Jurkat, Clone E6-1 (cell line): ENCODE data around the gene TP73.

ENCODE experiments used
- DNase-seq: peaks from one replicate; pipeline ENCODE4 v3.0.0-alpha.2; 2011; ENCODE audit warnings: low read depth, low spot score
- H3K4me3 ChIP-seq: 2 replicates; pipeline ENCODE4 v1.5.1; 2011; ENCODE audit warnings: mild to moderate bottlenecking, low read length, control low read depth, moderate library complexity

Gene TP73

DNA sequence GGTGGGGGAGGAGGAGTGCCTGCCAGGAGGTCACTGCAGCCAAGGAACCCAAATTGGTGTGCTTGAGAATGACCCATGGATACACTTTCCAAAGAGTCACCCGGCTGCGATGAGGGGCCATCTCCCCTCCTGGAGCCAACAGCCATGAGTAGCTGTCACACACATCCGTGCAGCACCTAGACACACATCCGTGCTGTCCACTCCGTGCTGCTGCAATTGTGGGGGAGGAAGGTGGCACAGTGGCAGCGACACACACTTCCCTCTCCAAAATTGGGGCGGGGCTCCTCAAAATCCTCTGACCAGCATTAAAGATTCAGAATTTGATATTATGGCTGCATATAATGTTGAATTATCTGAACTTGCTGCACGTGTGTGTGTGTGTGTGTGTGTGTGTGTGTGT, 15.8 kb downstream of the TP73 start:
- no peak overlapping the region for H3K4me3 ChIP-seq
- DNase-seq: no peak

- DNase-seq: no peak
- no peak overlapping the region for H3K4me3 ChIP-seq
These were observed 16.4 kb downstream of the TP73 start for GRCh38 chr1:3668585-3669300.

- H3K4me3 ChIP-seq: no peak overlapping the region
- DNase-seq: no peak
These were observed 17.1 kb downstream of the TP73 start for GRCh38 chr1:3669421-3669821.

DNA sequence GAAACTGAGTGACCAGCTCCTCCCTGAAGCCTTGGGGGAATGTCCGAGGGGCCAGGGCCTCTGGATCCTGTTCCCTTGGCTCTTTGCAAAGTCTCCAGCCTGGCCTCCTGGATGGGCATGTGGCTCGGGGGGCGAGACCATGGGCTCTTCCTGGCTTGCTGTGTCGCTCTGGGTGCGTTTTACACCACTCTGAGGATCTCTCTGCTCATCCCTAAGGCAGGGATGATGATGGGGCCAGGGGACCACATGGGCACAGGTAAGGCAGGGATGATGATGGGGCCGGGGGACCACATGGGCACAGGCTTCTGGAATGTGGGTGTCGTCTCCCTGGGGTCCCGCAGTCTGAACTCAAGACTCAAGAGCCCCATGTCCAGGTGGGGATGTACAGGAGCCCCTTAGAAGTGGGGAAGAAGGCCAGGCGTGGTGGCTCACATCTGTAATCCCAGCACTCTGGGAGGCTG, 17.7 kb downstream of the TP73 start:
- DNase-seq: no peak

GRCh38 chr1:3670823-3671265, 18.5 kb downstream of the TP73 start:
- no peak for DNase-seq
- no peak overlapping the region for H3K4me3 ChIP-seq

More for the DNA sequence above, 17.7 kb downstream of the TP73 start:
- no peak overlapping the region for H3K4me3 ChIP-seq

- no peak overlapping the region for H3K4me3 ChIP-seq
- no peak for DNase-seq
These were observed 19.3 kb downstream of the TP73 start for GRCh38 chr1:3671371-3672180.

DNA sequence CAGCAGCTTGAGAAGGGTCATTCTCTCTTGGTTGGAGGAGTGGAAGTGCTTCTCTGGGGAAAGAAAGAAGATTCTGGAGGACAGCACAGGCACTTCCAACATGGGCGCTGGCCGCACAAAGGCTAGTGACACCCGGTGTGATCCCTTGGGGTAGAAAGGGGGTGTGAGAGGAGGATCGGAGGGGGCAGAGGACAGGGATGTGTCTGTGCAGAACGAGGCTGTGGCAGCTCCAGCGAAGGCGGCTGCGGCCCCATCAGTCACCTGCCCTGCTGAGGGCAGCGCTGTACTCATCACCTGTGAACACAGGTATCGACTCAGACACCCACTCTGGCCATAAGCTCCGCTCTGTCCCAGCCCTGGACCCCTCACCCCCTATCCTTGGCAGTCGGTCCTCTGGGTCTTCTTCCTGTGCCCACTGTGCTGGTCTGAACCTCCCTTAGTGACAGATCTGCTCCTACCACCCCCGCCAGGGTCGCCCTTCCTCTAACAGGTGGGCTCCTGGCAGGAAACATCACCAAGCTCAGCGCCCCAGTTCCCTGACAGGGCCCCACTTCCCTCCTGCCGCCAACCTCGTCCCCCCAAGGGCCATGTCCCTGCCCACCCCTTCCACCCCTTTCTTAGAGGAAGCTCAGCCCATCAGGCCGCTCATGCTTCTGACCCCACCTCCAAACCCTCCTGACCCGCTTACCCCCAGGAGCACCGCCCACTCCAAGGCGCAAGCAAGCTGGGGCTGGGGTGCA, 20.1 kb downstream of the TP73 start:
- DNase-seq: no peak
- H3K4me3 ChIP-seq: no peak overlapping the region

DNA sequence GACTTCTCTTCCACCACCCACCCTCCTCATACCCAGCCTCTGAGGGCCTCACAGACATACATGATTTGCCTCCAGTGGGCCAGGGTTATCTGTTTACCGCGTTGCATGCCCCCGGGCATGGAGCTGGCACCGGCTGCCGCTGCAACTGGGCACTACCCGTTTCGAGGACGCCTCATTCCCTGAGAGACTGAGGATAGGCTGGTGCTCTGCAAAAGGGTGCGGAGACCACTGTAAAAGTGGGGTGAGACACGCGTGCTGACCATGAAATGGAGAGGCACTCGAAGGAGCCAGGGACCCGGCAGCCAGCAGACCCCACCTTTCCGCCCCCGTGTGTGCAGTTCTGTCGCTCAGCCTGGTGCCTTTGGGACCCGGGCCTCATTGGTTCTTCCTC, 20.6 kb downstream of the TP73 start:
- no peak for DNase-seq
- H3K4me3 ChIP-seq: no peak overlapping the region

DNA sequence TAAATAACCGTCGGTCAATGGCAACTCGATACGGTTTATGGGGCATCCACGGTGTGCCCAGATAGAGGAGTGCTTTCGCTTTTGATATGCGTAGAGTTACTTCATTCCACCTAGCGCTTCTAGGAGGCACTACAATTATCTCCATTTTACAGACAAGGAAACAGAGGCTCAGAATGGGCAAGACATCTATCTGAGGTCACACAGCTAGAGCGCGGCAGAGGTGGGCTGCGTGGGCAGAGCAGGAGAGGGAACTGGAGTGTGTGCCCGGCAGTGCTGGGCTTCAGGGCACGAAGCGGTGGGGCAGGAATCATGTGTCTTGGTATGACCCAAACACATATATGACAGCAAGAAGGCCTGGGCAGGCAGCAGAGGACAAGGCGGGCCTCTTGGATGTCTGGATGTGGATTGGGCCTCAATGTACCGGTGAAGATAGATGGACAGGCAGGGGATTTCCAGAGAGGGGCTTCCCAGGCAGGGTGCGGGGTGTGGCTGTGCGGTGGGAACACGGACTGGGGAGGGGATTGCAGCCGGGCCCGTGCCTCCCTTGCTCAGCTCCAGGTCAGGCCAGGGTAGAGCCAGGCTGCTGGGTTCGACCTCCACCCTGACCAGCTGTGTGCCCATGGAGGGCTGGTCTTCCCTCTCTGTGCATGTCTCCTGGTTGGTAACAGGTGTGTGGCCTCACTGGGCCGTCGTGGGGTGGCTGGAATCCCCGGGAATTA, 21.2 kb downstream of the TP73 start:
- H3K4me3 ChIP-seq: no peak overlapping the region
- no peak for DNase-seq

DNA sequence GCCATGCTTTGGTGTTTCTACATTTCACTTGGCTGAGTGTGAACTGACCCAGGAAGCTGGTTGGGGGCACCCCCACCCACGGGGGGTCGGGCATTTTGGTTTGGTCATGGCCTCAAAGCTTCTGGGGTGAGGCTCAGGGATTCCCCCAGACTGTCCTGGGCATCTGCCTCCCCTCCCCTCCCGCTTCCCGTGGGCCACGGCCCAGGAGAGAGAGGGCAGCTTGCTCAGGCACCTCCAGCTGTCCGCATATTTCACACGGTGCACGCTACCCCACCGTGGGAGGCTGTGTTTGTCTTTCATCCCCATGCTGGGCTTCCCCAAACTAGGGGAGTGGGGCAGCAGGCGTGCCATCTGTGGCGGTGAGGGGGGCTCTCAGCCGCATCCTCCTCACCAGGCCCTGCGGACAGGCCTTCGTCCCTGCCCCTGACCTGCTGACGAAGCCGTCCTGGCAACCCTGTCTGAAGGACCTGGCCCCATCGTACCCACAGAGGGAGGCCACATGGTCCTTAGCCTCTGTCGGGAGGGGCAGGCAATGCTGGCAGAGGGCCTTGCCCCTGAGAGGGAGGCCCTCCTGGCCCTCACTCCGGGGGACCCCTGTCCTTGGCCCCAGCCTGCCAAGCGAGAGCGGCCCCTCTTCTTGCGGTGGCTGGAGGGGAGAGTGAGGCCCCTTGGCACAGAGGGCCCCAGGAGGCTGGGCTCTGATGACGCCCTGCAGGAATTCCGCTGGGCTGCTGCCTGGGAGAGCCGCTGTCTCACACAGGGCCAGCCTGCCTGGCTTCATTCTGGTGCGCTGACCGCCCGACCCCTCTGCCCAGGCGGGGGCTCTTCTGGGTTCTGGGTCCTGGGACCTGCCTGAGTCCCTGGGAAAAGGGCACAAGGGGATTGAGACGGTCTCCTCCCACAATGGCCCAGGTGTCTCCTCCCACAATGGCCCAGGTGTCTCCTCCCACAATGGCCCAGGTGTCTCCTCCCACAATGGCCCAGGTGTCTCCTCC, 22.1 kb downstream of the TP73 start:
- no peak overlapping the region for H3K4me3 ChIP-seq
- no peak for DNase-seq

DNA sequence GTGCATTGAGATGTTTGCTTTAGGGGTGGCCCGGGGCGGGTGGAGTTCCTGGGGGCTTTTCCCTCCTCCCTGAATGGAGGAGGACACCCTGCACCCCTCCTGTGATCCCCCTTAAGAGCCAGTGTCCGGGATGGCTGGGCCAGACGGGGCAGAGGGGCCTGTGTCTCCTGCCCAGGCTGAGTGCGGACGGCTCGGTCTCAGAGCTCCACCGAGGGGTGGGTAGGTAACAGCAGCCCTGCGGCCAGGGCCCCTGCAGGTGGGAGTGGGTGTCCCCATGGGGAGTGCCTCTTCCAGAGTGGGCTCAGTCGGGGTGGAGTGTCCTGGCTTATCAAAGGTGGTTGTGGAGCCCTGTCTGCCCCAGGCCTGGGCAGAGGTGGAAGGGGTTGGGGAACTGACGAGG, 23.1 kb downstream of the TP73 start:
- H3K4me3 ChIP-seq: no peak overlapping the region

DNA sequence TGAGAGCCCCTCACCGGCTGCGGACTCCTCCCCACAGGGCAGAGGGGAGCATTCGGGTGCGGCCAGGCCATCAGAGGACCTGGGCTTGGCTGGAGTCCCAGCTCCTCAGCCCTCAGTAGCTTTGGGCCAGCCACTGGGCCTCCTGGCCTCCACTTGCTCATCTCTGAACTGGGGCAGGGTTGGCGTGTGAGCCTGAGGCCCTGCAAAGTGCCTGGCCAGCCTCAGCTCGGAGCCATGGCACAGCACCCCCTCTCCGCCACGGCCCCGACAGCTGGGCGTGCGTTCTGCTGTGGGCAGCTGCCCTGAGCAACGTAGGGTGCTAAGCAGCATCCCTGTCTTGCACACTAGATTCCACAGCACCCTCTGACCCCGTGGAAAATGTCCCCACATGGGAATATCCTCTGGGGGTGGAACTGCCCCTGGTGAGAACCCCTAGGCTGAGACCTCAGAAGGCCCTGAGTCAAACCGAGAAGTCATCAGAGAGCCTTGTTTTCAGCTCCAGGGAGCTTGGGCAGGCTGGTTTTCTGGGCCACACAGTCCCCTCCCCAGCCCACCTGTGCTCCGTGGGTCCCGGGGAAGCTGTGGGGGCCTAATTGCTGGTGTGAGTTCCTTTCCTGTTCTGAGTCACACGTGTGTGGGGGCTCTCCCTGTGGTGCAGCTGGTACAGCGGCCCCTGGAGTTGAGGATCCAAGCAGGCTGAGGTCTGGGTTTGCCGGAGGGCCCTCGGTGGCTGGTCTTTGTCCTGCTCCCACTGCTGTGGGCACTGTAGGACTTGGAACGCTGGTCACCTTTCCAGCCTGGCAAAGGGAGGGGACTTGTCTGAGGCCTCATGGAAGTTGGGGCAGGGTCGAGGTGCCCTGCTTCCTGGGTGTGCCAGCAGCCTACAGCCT, 24.5 kb downstream of the TP73 start:
- no peak overlapping the region for H3K4me3 ChIP-seq
- DNase-seq: no peak

More for the DNA sequence above, 23.1 kb downstream of the TP73 start:
- DNase-seq: no peak

DNA sequence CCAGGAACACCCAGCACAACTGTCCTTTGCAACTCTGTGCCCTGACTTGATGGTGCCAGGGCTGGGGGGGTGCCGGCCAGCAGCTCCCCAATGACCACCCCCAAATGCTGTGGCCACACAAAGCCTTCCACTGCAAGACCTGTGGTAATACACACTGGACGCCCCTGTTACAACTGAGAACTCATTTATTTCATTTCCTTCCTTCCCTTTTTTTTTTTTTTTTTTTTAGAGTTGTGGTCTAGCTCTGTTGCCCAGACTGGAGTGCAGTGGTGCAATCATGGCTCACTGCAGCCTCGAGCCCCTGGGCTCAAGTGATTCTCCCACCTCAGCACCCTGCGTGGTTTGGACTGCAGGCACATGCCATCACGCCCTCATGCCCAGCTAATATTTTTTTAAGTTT, 25.2 kb downstream of the TP73 start:
- no peak overlapping the region for H3K4me3 ChIP-seq
- no peak for DNase-seq

DNA sequence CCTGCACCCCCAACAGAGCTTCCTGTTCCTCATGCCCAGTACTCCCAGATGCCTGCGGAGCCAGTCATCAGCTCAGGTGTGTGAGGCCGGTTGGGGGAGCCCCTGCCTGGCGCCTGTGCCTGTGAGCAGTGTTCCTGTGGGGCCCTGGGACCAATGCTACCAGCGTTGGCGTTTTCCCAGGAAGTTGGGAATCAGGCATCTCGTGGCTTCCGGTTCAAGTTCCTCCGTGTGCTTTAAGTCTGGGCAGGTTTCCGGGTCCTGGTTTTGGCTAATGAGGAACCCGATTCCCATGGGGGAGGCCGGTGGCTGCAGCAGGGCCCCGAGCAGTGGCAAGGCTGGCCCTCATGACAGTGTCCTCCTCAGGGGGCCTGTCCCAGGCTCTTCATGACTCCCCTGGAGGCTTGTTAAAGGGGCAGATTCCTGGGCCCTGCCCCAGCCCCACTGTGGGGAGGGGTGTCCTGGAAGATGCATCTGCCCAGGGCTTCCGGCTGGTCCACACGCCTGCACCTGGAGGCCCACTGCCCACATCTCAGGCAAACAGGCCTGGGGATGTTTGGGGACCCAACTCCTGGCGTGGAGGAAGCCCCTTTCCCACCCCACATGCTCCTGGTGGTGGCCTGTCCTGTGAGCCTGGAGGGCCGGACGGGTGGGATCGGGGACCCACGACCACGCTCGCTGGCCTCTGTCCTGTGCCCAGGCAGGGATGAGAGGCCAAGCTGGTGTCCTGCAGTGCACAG, 26.2 kb downstream of the TP73 start:
- H3K4me3 ChIP-seq: no peak overlapping the region
- no peak for DNase-seq

DNA sequence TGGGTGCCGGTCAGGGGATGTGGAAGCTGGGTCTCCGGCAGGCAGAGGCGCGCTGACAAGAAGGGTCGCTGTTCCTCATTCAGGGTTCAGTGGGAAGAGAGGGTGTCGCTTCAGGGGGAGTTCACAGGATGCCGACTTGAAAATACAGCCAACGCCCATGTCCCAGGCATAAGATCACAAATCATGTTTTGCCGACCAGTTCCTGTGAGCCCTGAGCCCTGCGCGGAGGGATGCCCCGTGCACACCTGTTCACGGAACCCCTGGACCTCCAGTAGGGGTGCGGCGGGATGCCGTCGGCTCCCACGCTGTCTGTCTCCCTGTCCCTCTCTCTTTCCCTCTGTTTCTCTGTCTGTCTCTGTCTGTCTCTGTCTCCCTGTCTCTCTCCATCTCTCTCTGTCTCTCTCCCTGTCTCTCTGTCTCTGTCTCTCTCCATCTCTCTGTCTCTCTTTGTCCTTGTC, 26.8 kb downstream of the TP73 start:
- DNase-seq: no peak
- no peak overlapping the region for H3K4me3 ChIP-seq

DNA sequence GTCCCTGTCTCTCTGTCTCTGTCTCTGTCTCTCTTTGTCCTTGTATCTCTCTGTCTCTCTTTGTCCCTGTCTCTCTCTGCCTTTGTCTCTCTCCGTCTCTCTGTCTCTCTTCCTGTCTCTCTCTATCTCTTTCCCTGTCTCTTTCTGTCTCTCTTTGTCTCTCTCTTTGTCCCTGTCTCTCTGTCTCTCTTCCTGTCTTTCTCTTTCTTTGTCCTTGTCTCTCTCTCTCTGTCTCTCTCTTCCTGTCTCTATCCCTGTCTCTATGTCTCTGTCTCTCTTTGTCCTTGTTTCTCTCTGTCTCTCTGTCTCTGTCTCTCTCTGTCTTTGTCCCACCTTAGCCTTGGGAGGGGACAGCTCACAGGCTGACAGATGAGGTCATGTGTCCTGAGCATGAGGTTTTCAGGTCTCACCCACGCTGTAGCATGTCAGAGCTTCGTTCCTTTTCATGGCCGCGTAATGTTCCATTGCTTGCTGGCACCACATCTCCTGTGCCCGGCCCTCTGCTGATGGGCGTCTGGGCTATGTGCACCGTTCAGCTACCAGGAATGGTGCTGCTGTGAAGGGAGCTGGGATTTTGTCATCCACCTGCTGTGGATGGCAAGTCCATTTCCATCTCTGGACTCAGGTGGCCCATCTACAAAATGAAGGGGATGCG, 27.6 kb downstream of the TP73 start:
- H3K4me3 ChIP-seq: no peak overlapping the region
- DNase-seq: no peak
